OCI-LY3 (cell line): ENCODE measurements around the gene NELL2.

Experiments used
- H2AFZ ChIP-seq: fragments of 200-600, 300-600 bp; shearing (Covaris generic); 2 replicates; pipeline ENCODE4 v1.6.0; 2014; ENCODE audit warnings: antibody characterized with exemption, low read depth, low read length
- H3K27ac ChIP-seq: fragments of 200-600, 300-600 bp; sonication (generic); 2 replicates; pipeline ENCODE4 v1.5.1; 2014; ENCODE audit warnings: mild to moderate bottlenecking, low read length, moderate library complexity, mixed read lengths
- H3K27me3 ChIP-seq: fragments of 200-600, 300-600 bp; sonication (generic); 2 replicates; pipeline ENCODE4 v1.6.1; 2014; ENCODE audit warnings: low read depth, low read length, mixed read lengths
- H3K36me3 ChIP-seq: fragments of 200-600, 300-600 bp; sonication (generic); replicated peaks from 2 replicates; pipeline ENCODE3; 2014; ENCODE audit warnings: low read depth, low read length, mixed read lengths
- H3K4me1 ChIP-seq: fragments of 300-600, 200-600 bp; sonication (generic); 2 replicates; pipeline ENCODE4 v1.6.1; 2014; ENCODE audit warnings: low read length, mixed read lengths
- H3K4me2 ChIP-seq: fragments of 200-600, 300-600 bp; sonication (generic); 2 replicates; pipeline ENCODE4 v1.6.1; 2014; ENCODE audit warnings: low read length, mixed read lengths
- H3K4me3 ChIP-seq: fragments of 300-600, 200-600 bp; sonication (generic); 2 replicates; pipeline ENCODE4 v1.5.1; 2014; ENCODE audit warnings: antibody characterized with exemption, mild to moderate bottlenecking, low read length, moderate library complexity
- H3K79me2 ChIP-seq: fragments of 300-600, 200-600 bp; shearing (Covaris generic); 2 replicates; pipeline ENCODE4 v1.6.1; 2014; ENCODE audit warnings: mild to moderate bottlenecking, low read length, mixed read lengths
- H3K9ac ChIP-seq: fragments of 300-600, 200-600 bp; shearing (Covaris generic); 2 replicates; pipeline ENCODE4 v1.6.0; 2014; ENCODE audit warnings: mild to moderate bottlenecking, low read length, moderate library complexity
- H3K9me3 ChIP-seq: fragments of 200-600, 300-600 bp; shearing (Covaris generic); 2 replicates; pipeline ENCODE4 v1.6.1; 2014; ENCODE audit warnings: low read length, mixed read lengths; ENCODE audit not compliant: insufficient read depth
- H4K20me1 ChIP-seq: fragments of 200-600, 300-600 bp; sonication (generic); 2 replicates; pipeline ENCODE4 v1.6.1; 2016; ENCODE audit warnings: low read length, mixed read lengths; ENCODE audit not compliant: insufficient read depth
- CTCF ChIP-seq: fragments of 200-600, 300-600 bp; sonication (generic); IDR thresholded peaks from 2 replicates; pipeline ENCODE4 v1.5.1; 2014; ENCODE audit warnings: antibody characterized with exemption, low read length, low read depth
- EZH2phosphoT487 ChIP-seq: fragments of 200-600 bp; shearing (Covaris generic); IDR thresholded peaks from 2 replicates; pipeline ENCODE4 v1.6.1; 2018; ENCODE audit warnings: antibody characterized with exemption, mixed run types, low read depth

The NELL2 gene

GRCh38 chr12:44804068-44804467, 72.0 kb downstream of the NELL2 start:
- Histone ChIP-seq H3K27ac (no peak overlapping the region), H3K36me3 (no peaks in the 10 kb centered on the region), H2AFZ (no peak overlapping the region), H3K27me3 (no peaks in the 10 kb centered on the region), H3K4me2 (no peak overlapping the region), H3K9me3 (no peaks in the 10 kb centered on the region), H4K20me1 (no peaks in the 10 kb centered on the region), H3K4me3 (no peak overlapping the region), H3K9ac (no peak overlapping the region), H3K4me1 (no peaks in the 10 kb centered on the region), H3K79me2 (no peaks in the 10 kb centered on the region)
- TF ChIP-seq CTCF (no peak), EZH2phosphoT487 (no peak)

- no peaks in the 10 kb centered on the region for H3K36me3 ChIP-seq
- no peaks in the 10 kb centered on the region for H3K4me1 ChIP-seq
- no peaks in the 10 kb centered on the region for H3K27me3 ChIP-seq
- no peaks in the 10 kb centered on the region for H3K9me3 ChIP-seq
- H4K20me1 ChIP-seq, result no peaks in the 10 kb centered on the region
- H3K4me2 ChIP-seq, result no peak overlapping the region
- H3K79me2 ChIP-seq, result no peaks in the 10 kb centered on the region
- no peak overlapping the region for H2AFZ ChIP-seq
- no peak overlapping the region for H3K27ac ChIP-seq
- no peak for TF ChIP-seq CTCF
- TF ChIP-seq EZH2phosphoT487, result no peak
- H3K4me3 ChIP-seq, result no peak overlapping the region
- no peak overlapping the region for H3K9ac ChIP-seq
Observed at GRCh38 chr12:44795970-44796369, 80.1 kb downstream of the NELL2 start.

- TF ChIP-seq EZH2phosphoT487, result no peak
- TF ChIP-seq CTCF, result no peak
- H3K4me1 ChIP-seq, result no peaks in the 10 kb centered on the region
- H2AFZ ChIP-seq, result no peak overlapping the region
- H3K4me3 ChIP-seq, result no peak overlapping the region
- no peaks in the 10 kb centered on the region for H3K36me3 ChIP-seq
- H3K9me3 ChIP-seq, result no peaks in the 10 kb centered on the region
- H3K27me3 ChIP-seq, result no peaks in the 10 kb centered on the region
- H3K4me2 ChIP-seq, result no peak overlapping the region
- H3K79me2 ChIP-seq, result no peaks in the 10 kb centered on the region
- no peaks in the 10 kb centered on the region for H4K20me1 ChIP-seq
- no peak overlapping the region for H3K27ac ChIP-seq
- no peak overlapping the region for H3K9ac ChIP-seq
Observed at GRCh38 chr12:44788731-44789130, 87.4 kb downstream of the NELL2 start.

- H3K36me3 ChIP-seq, result no peaks in the 10 kb centered on the region
- TF ChIP-seq EZH2phosphoT487 (no peak), CTCF (no peak)
- H3K9ac ChIP-seq, result no peak overlapping the region
- no peaks in the 10 kb centered on the region for H3K27me3 ChIP-seq
- H3K27ac ChIP-seq, result no peak overlapping the region
- H4K20me1 ChIP-seq, result no peaks in the 10 kb centered on the region
- no peak overlapping the region for H3K4me2 ChIP-seq
- H2AFZ ChIP-seq, result no peak overlapping the region
- no peaks in the 10 kb centered on the region for H3K79me2 ChIP-seq
- no peaks in the 10 kb centered on the region for H3K9me3 ChIP-seq
- no peak overlapping the region for H3K4me3 ChIP-seq
- H3K4me1 ChIP-seq, result no peaks in the 10 kb centered on the region
Observed at GRCh38 chr12:44780221-44780790, 95.8 kb downstream of the NELL2 start.
